T-helper 2 cell treated with Interferon-gamma antibody and Interleukin-4, amounts not matched to agents 100 ng/mL and 5 ng/mL, for 36 hours (primary cell): ENCODE data around the gene EMC8. TPM values are rescaled to one million over a fixed set of nuclear protein-coding genes. Genes with fewer than 3 reads are reported as not detected.

Source experiments
- intact Hi-C: fragments of 100-400 bp; cut with micrococcal nuclease; formaldehyde crosslinking; loops from one replicate; pipeline ENCODE4 v1.15.1; 2023
- total RNA-seq: library from RNA; stranded (reverse); gene quantifications from 2 replicates; pipeline ENCODE4 v1.2.3, GENCODE V29; 2022

Gene EMC8
- total RNA-seq, 1 donor from 2014 or later, result 30.9 TPM

- intact Hi-C loops, result no loop called here
Observed at GRCh38 chr16:85734311-85735017, 64.9 kb downstream of the EMC8 start.

GRCh38 chr16:85733839-85734170, 65.5 kb downstream of the EMC8 start:
- intact Hi-C loops, result no loop called here

- intact Hi-C loops, result no loop called here
Observed at GRCh38 chr16:85733155-85733838, 66.0 kb downstream of the EMC8 start.

- intact Hi-C loops, result no loop called here
Observed at GRCh38 chr16:85731179-85731578, 68.2 kb downstream of the EMC8 start.

GRCh38 chr16:85730186-85730465, 69.2 kb downstream of the EMC8 start:
- intact Hi-C loops, result no loop called here

GRCh38 chr16:85729452-85730185, 69.7 kb downstream of the EMC8 start:
- intact Hi-C loops, result no loop called here

- intact Hi-C loops, result no loop called here
Observed at GRCh38 chr16:85728879-85729278, 70.5 kb downstream of the EMC8 start.

Other genes with a start within 250 kb of the EMC8 start
- gene GSE1, start 186.2 kb downstream of the EMC8 start, total RNA-seq, result 56.9 and 58.8 TPM in 2 replicates
- gene GINS2, start 110.6 kb downstream of the EMC8 start, total RNA-seq, result 53.7 and 60.1 TPM in 2 replicates
- gene C16orf74, start 48.4 kb downstream of the EMC8 start, total RNA-seq, result 0.16 and 0.34 TPM in 2 replicates
- 434 and 448 TPM in 2 replicates for gene COX4I1, start 151 bp upstream of the EMC8 start, total RNA-seq
- 5.1 and 6.9 TPM in 2 replicates for gene IRF8, start 99.6 kb upstream of the EMC8 start, total RNA-seq